Stimulated activated naive CD8-positive, alpha-beta T cell treated with anti-CD3 and anti-CD28 coated beads, Interleukin-15, amount 100 ng/mL, for 72 hours (primary cell): Measurements from ENCODE around the gene HBE1.
A peak's percentile ranks its signal among the peaks of the same experiment; 100 is the strongest.

Experiments
- ATAC-seq: fragments of 150-1000 bp; cut with Tn5 transposase; 2 replicates; pipeline ENCODE4 v1.10.0; 2021; ENCODE audit warnings: mild to moderate bottlenecking, moderate library complexity
- DNase-seq, 2 donors: peaks; one replicate each; pipeline ENCODE4 v3.0.0; 2021 to 2022
- H3K27ac Mint-ChIP-seq, 2 donors: one replicate each; pipeline ENCODE4 v1.8.0; 2022; ENCODE audit warnings: mild to moderate bottlenecking in 2 of 2, mixed read lengths in 2 of 2, moderate library complexity in 2 of 2
- H3K27me3 Mint-ChIP-seq: one replicate; pipeline ENCODE4 v1.8.0; 2022; ENCODE audit warnings: mixed read lengths
- H3K4me1 Mint-ChIP-seq: one replicate; pipeline ENCODE4 v1.8.0; 2022; ENCODE audit warnings: mild to moderate bottlenecking, mixed read lengths
- H3K4me3 Mint-ChIP-seq, 2 donors: one replicate each; pipeline ENCODE4 v1.8.0; 2022; ENCODE audit warnings: mild to moderate bottlenecking in 2 of 2, mixed read lengths in 2 of 2, moderate library complexity in 1 of 2
- H3K9me3 Mint-ChIP-seq, 2 donors: one replicate each; pipeline ENCODE4 v1.8.0; 2022; ENCODE audit warnings: mixed read lengths in 2 of 2

The HBE1 gene

GRCh38 chr11:5289696-5290095, 20.0 kb upstream of the HBE1 start:
- ATAC-seq (no peak), DNase-seq (no peak)
- Mint-ChIP-seq H3K4me3 (no peak overlapping the region), H3K9me3 (no peaks in the 10 kb centered on the region), H3K27me3 (no peaks in the 10 kb centered on the region), H3K4me1 (no peaks in the 10 kb centered on the region), H3K27ac (no peak overlapping the region)

- H3K27me3 Mint-ChIP-seq: no peaks in the 10 kb centered on the region
- no peaks in the 10 kb centered on the region for H3K4me1 Mint-ChIP-seq
Observed at GRCh38 chr11:5288906-5289550, 19.3 kb upstream of the HBE1 start.

GRCh38 chr11:5288108-5288905, 18.6 kb upstream of the HBE1 start:
- Mint-ChIP-seq H3K4me3 (no peak overlapping the region), H3K27ac (no peak overlapping the region), H3K27me3 (no peaks in the 10 kb centered on the region), H3K4me1 (no peaks in the 10 kb centered on the region), H3K9me3 (no peaks in the 10 kb centered on the region)
- no peak for DNase-seq
- no peak for ATAC-seq

More at GRCh38 chr11:5288906-5289550, 19.3 kb upstream of the HBE1 start:
- H3K9me3 Mint-ChIP-seq: no peaks in the 10 kb centered on the region
- no peak overlapping the region for H3K27ac Mint-ChIP-seq
- DNase-seq (no peak), ATAC-seq (no peak)
- H3K4me3 Mint-ChIP-seq: no peak overlapping the region

DNA sequence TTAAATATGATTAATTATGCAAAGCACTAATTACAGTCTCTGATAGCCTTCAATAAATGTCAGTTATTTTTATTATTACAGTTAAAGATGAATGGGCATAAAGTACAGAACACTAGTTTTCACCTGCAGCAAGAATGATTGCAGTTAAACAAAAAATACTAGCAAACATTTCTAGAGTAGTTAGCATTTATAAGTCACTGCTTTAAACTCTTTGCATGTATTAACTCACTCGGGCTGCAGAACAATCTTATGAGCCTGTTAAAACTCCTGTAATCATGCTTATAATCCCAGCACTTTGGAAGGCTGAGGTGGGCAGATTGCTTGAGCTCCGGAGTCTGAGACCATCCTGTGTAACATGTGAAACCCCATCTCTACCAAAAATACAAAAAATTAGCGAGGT, 17.2 kb upstream of the HBE1 start:
- Mint-ChIP-seq H3K27me3 (no peaks in the 10 kb centered on the region), H3K4me1 (no peaks in the 10 kb centered on the region), H3K4me3 (no peak overlapping the region), H3K9me3 (no peaks in the 10 kb centered on the region), H3K27ac (no peak overlapping the region)
- no peak for ATAC-seq
- no peak for DNase-seq

GRCh38 chr11:5286351-5286750, 16.6 kb upstream of the HBE1 start:
- DNase-seq: no peak
- no peak overlapping the region for H3K27ac Mint-ChIP-seq
- H3K4me1 Mint-ChIP-seq: no peaks in the 10 kb centered on the region
- no peaks in the 10 kb centered on the region for H3K27me3 Mint-ChIP-seq
- no peaks in the 10 kb centered on the region for H3K9me3 Mint-ChIP-seq
- no peak overlapping the region for H3K4me3 Mint-ChIP-seq
- no peak for ATAC-seq

- Mint-ChIP-seq H3K4me3 (no peak overlapping the region), H3K9me3 (no peaks in the 10 kb centered on the region)
Observed at GRCh38 chr11:5285703-5286340, 16.1 kb upstream of the HBE1 start.

DNA sequence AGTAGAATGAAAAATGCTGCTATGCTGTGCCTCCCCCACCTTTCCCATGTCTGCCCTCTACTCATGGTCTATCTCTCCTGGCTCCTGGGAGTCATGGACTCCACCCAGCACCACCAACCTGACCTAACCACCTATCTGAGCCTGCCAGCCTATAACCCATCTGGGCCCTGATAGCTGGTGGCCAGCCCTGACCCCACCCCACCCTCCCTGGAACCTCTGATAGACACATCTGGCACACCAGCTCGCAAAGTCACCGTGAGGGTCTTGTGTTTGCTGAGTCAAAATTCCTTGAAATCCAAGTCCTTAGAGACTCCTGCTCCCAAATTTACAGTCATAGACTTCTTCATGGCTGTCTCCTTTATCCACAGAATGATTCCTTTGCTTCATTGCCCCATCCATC, 14.9 kb upstream of the HBE1 start:
- H3K9me3 Mint-ChIP-seq: no peaks in the 10 kb centered on the region
- no peaks in the 10 kb centered on the region for H3K27me3 Mint-ChIP-seq
- DNase-seq: no peak
- no peak overlapping the region for H3K4me3 Mint-ChIP-seq
- ATAC-seq: peak; percentile 35
- H3K27ac Mint-ChIP-seq: no peak overlapping the region
- H3K4me1 Mint-ChIP-seq: peaks cover 6% of the 10 kb centered on the region

More at GRCh38 chr11:5285703-5286340, 16.1 kb upstream of the HBE1 start:
- Mint-ChIP-seq H3K27me3 (no peaks in the 10 kb centered on the region), H3K4me1 (peaks cover 1% of the 10 kb centered on the region), H3K27ac (no peak overlapping the region)
- DNase-seq (no peak), ATAC-seq (no peak)

DNA sequence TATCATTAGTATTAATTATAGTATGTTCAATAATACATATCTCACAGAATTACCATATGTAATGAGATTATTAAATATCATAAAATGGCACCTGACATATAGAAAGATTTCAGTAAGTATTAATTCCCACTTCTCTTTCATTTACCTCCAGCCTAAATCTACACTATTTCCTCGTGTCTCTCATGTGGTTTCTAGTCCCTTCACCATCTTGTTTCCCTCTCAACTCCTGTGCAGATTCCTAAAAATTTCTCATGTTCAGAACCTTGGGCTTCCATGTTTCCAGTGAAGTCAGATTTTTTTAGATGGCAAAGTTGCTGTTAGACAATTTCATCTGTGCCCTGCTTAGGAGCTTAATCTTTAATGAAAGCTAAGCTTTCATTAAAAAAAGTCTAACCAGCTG, 14.1 kb upstream of the HBE1 start:
- peaks cover 6% of the 10 kb centered on the region for H3K4me1 Mint-ChIP-seq
- H3K27ac Mint-ChIP-seq: no peak overlapping the region
- H3K4me3 Mint-ChIP-seq: no peak overlapping the region
- H3K9me3 Mint-ChIP-seq: no peaks in the 10 kb centered on the region
- ATAC-seq (no peak), DNase-seq (no peak)
- H3K27me3 Mint-ChIP-seq: no peaks in the 10 kb centered on the region

- H3K27me3 Mint-ChIP-seq: no peaks in the 10 kb centered on the region
- no peaks in the 10 kb centered on the region for H3K9me3 Mint-ChIP-seq
- no peak overlapping the region for H3K27ac Mint-ChIP-seq
- peaks cover 6% of the 10 kb centered on the region for H3K4me1 Mint-ChIP-seq
- DNase-seq (no peak), ATAC-seq (no peak)
- H3K4me3 Mint-ChIP-seq: no peak overlapping the region
Observed at GRCh38 chr11:5283086-5283485, 13.3 kb upstream of the HBE1 start.

- Mint-ChIP-seq H3K27me3 (no peaks in the 10 kb centered on the region), H3K27ac (no peak overlapping the region), H3K4me3 (no peak overlapping the region), H3K9me3 (no peaks in the 10 kb centered on the region), H3K4me1 (peaks cover 6% of the 10 kb centered on the region)
- DNase-seq: no peak
- ATAC-seq: no peak
Observed at GRCh38 chr11:5282628-5283027, 12.9 kb upstream of the HBE1 start.

DNA sequence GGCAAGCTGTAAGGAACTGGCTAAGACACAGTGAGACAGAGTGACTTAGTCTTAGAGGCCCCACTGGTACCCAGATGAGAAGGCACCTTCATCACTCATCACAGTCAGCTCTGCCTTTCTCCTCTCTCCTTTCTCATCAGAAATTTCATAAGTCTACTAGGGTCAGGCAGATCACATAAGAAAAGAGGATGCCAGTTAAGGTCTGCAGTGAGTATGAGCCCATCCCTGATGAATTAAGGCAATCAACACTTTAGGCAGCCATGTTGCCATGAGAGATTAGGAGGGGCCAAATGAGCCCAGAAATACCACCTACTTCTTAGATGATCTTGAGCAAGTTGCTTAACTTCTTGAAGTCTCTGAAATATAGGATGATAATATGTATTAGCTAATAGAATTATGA, 11.9 kb upstream of the HBE1 start:
- no peaks in the 10 kb centered on the region for H3K27me3 Mint-ChIP-seq
- H3K4me3 Mint-ChIP-seq: no peak overlapping the region
- no peak for DNase-seq
- H3K4me1 Mint-ChIP-seq: peaks cover 6% of the 10 kb centered on the region
- ATAC-seq: no peak
- H3K9me3 Mint-ChIP-seq: no peaks in the 10 kb centered on the region
- no peak overlapping the region for H3K27ac Mint-ChIP-seq

GRCh38 chr11:5280582-5281102, 10.9 kb upstream of the HBE1 start:
- Mint-ChIP-seq H3K4me3 (no peak overlapping the region), H3K27me3 (no peaks in the 10 kb centered on the region), H3K27ac (no peak overlapping the region), H3K9me3 (no peaks in the 10 kb centered on the region), H3K4me1 (peaks cover 6% of the 10 kb centered on the region)
- peak; percentile 60 for ATAC-seq
- no peak for DNase-seq

DNA sequence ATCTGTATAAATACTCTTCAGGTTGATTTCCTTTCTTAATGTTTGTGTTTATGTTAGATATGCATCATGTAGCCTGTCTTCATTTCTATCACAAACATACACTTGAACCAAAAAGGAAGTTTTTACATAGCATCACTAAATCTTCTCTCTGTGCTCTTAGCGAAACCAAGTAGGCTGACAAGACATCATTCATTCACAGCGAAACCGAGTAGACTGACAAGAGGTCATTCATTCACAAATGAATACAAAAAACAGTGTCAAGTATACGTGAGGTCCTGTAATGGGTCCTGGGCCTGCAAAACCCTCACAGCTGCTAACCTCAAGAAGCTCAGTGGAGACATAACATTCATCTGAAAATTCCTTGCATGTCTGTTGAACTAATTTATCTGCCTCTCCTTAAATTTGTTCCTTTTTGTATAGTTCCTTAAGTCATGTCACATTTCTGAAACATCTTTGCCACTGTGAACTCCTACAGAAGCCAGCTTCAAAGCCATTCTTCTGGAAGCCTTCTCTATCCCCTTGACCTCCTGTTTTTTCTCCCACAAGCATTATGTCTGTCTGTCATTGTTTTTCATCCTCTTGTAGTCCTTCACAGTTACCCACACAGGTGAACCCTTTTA, 9.8 kb upstream of the HBE1 start:
- no peak overlapping the region for H3K27ac Mint-ChIP-seq
- no peak for DNase-seq
- no peaks in the 10 kb centered on the region for H3K9me3 Mint-ChIP-seq
- H3K4me3 Mint-ChIP-seq: no peak overlapping the region
- peaks cover 6% of the 10 kb centered on the region for H3K4me1 Mint-ChIP-seq
- H3K27me3 Mint-ChIP-seq: no peaks in the 10 kb centered on the region
- ATAC-seq: no peak

DNA sequence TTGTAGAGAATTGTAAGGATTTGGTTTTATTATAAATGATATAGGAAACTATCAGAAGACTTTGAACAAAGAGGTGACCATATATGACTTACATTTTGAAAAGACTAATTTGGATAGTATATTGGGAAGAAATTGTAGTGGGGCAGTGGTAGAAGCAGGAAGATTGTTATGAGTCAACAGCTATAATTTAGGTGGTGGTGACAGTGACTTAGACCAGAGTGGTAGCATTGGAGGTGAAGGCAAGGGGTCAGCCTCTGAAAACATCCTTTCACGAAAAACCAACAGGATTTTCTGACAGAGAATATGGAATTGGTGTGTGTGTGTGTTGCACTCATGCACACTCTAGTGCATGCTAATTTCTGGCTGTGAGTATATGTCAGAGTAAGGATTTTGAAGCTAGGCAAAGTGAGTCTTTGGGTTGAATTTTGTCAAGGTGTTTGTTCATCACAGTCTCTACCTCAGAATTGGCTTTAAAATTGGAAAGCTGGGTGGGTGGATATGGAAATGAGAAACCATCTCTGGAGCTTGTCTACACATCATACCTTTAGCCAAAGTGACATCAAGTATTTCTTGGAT, 8.2 kb upstream of the HBE1 start:
- Mint-ChIP-seq H3K4me1 (peaks cover 6% of the 10 kb centered on the region), H3K4me3 (no peak overlapping the region), H3K9me3 (no peaks in the 10 kb centered on the region), H3K27ac (peak overlapping the region in 1 of 2 donors; percentile 42), H3K27me3 (no peaks in the 10 kb centered on the region)
- ATAC-seq (no peak), DNase-seq (no peak)

GRCh38 chr11:5276697-5277096, 7.0 kb upstream of the HBE1 start:
- Mint-ChIP-seq H3K27me3 (no peaks in the 10 kb centered on the region), H3K9me3 (no peaks in the 10 kb centered on the region), H3K4me1 (peaks cover 6% of the 10 kb centered on the region), H3K27ac (no peak overlapping the region), H3K4me3 (no peak overlapping the region)
- no peak for ATAC-seq
- no peak for DNase-seq
